Muscle of leg (tissue), 11 donors: ENCODE measurements around the gene SRRM4. TPM values are rescaled to one million over a fixed set of nuclear protein-coding genes. Genes with fewer than 3 reads are reported as not detected.

Experiments used
- DNase-seq: peaks from one replicate; pipeline ENCODE4 v3.0.0; 2013
- H3K27ac ChIP-seq: one replicate; pipeline ENCODE4 v1.5.1; 2013; ENCODE audit warnings: mild to moderate bottlenecking, low read length, control low read depth
- H3K27me3 ChIP-seq: one replicate; pipeline ENCODE4 v1.6.1; 2013; ENCODE audit warnings: low read length; ENCODE audit not compliant: control insufficient read depth, insufficient read depth
- H3K36me3 ChIP-seq: one replicate; pipeline ENCODE4 v1.6.1; 2013; ENCODE audit warnings: low read length; ENCODE audit not compliant: control insufficient read depth, insufficient read depth
- H3K4me1 ChIP-seq: one replicate; pipeline ENCODE4 v1.6.1; 2013; ENCODE audit warnings: low read length; ENCODE audit not compliant: control insufficient read depth, insufficient read depth
- H3K4me3 ChIP-seq: one replicate; pipeline ENCODE4 v1.5.1; 2013; ENCODE audit warnings: low read length, control low read depth
- H3K9me3 ChIP-seq: replicated peaks from 2 replicates; pipeline ENCODE4 v1.6.1; 2013; ENCODE audit warnings: low read depth, low read length; ENCODE audit not compliant: control insufficient read depth
- WGBS: methylation state at CpG from one replicate; pipeline ENCODE4 v1.1.5; 2013; ENCODE audit warnings: missing lambda C conversion rate; ENCODE audit not compliant: insufficient coverage; 5-methylcytosine and 5-hydroxymethylcytosine counted together
- polyA plus RNA-seq, 8 donors: library from polyadenylated mRNA; unstranded; fragments of 120-200 nt; gene quantifications; one replicate each; pipeline versions ENCODE4 v1.2.1 to v1.2.3, GENCODE V29; 2013; ENCODE audit warnings: inconsistent platforms in 1 of 8, low replicate concordance in 1 of 8; ENCODE audit not compliant: insufficient read length in 8 of 8, insufficient read depth in 1 of 8
- total RNA-seq: library from RNA; stranded (reverse); fragments of 120-200 nt; gene quantifications from one replicate; pipeline ENCODE4 v1.2.4, GENCODE V29; 2013

Gene SRRM4
- total and polyA plus RNA-seq, 9 donors, result 0.13 to 0.44 (median 0.21) TPM

DNA sequence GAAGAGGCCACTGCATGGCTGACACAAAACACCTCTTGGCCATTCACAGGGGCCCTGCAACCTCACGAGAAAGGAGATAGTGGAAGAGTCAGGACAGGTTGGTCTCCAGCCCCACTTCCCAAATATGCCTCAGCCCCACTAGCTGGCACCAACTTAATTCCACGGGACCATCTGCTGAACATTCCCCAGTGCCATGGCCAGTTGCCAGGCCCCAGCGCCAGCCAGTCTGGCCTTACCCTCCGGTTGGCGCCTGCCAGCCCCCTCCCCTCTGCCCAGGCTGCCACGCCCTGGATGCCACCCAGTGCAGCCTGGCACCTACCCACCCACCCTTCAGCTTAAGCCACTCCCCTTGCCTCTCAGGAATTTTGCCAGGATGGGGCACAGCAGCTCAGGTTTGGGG, 176.2 kb downstream of the SRRM4 start:
- H3K27me3 ChIP-seq, result peaks cover 15% of the 10 kb centered on the region
- H3K9me3 ChIP-seq, result no peaks in the 10 kb centered on the region
- no peak overlapping the region for H3K4me3 ChIP-seq
- no peaks in the 10 kb centered on the region for H3K36me3 ChIP-seq
- H3K4me1 ChIP-seq, result peaks cover 47% of the 10 kb centered on the region
- H3K27ac ChIP-seq, result peak overlapping the region; percentile 95
- DNase-seq, result peak; percentile 72
- WGBS, result 70% methylated on average over 6 of the region's 6 CpGs

DNA sequence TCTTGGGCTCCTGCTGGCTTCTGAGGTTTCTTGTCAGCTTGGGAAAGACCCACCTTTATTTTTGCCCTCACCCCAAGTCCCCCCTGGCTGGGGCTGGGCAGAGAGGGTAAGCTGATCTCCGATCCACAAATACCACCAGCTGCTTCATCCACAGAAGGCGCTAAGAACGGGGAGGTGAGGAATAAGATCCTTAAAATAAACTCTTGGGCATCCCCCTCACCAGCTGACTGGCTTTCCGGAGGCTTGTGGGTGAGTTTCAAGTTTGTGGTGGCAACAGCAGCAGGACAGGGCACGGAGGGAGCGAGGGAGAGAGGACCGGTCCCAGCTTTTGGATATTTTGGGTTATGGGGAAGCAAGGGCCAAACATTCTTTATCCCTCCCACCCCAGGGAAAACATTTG, 176.6 kb downstream of the SRRM4 start:
- Histone ChIP-seq H3K27me3 (peaks cover 15% of the 10 kb centered on the region), H3K4me3 (no peak overlapping the region), H3K36me3 (no peaks in the 10 kb centered on the region), H3K9me3 (no peaks in the 10 kb centered on the region), H3K27ac (peak overlapping the region; percentile 95), H3K4me1 (peaks cover 47% of the 10 kb centered on the region)
- peak; percentile 83 for DNase-seq
- no CpG with 5 or more reads among the region's 7 CpGs for WGBS

DNA sequence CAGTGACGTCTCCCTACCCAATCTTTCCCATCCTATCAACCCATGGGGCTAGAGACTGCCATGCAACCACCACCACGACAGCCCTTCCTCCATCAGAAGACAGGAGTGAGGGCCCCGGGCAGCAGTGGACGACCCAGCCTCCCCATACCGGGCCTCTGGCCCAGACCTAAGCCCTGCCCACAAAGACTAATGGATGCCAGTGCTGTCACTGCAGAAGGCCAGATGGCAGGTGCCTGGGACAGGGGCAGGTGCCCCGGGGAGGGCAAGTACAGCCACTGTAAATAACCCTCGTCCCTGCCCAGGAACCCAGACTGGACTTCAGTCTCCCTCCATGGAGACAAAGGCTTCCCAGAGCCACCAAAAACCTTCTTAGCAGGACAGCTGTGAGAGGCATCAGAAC, 177.1 kb downstream of the SRRM4 start:
- DNase-seq, result peak; percentile 72

DNA sequence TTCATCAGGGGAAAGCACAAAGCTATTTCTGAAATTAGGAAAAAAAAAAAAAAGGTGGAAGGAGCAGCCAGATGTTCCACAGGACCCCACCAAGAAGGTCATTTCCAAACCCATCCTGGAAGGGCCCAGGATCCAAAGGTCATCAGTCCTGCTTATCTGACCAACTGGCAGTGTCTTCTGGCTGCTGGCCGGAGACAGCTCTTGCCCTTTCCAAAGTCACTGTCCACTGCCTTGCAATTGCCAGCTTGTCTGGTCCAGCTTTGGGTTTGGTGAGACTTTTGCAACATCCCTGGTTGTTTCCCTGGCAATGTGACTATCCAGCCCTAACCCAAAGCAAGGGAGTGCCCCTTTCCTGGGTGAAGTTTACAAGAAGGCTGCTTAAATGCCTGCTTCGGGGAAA, 178.5 kb downstream of the SRRM4 start:
- H3K36me3 ChIP-seq, result no peaks in the 10 kb centered on the region
- H3K9me3 ChIP-seq, result no peaks in the 10 kb centered on the region
- H3K4me3 ChIP-seq, result no peak overlapping the region
- H3K4me1 ChIP-seq, result peaks cover 39% of the 10 kb centered on the region
- H3K27ac ChIP-seq, result peak overlapping the region; percentile 95
- H3K27me3 ChIP-seq, result no peaks in the 10 kb centered on the region
- DNase-seq, result no peak
- WGBS, result 76% methylated on average over 2 of the region's 2 CpGs

More for the DNA sequence above, 177.1 kb downstream of the SRRM4 start:
- H3K27ac ChIP-seq, result peak overlapping the region; percentile 95
- peaks cover 12% of the 10 kb centered on the region for H3K27me3 ChIP-seq
- no peaks in the 10 kb centered on the region for H3K9me3 ChIP-seq
- H3K4me1 ChIP-seq, result peaks cover 47% of the 10 kb centered on the region
- 51% methylated on average over 6 of the region's 7 CpGs for WGBS
- no peaks in the 10 kb centered on the region for H3K36me3 ChIP-seq
- H3K4me3 ChIP-seq, result no peak overlapping the region

DNA sequence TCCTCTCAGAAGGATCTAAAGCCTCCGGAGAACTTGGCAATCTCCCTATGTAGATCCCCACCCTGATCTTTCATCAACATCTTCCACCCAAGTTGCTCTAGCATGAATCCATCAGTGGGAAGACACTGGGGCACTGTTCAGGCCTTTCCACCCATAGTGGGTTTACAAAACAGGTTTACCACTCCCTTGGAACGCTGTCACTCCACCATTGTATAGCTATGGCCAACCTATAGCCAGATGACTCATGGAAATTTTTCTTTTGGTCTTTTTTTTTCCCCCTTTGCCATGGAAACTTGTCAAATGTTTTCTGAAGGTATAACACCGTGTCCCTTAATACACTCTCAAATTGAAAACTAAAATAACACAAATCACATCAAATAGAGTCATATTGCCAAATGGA, 186.6 kb downstream of the SRRM4 start:
- no peaks in the 10 kb centered on the region for H3K9me3 ChIP-seq
- peaks cover 4% of the 10 kb centered on the region for H3K27me3 ChIP-seq
- 100% methylated on average over 2 of the region's 3 CpGs for WGBS
- H3K27ac ChIP-seq, result no peak overlapping the region
- DNase-seq, result no peak
- no peak overlapping the region for H3K4me3 ChIP-seq
- H3K36me3 ChIP-seq, result no peaks in the 10 kb centered on the region
- peaks cover 6% of the 10 kb centered on the region for H3K4me1 ChIP-seq

DNA sequence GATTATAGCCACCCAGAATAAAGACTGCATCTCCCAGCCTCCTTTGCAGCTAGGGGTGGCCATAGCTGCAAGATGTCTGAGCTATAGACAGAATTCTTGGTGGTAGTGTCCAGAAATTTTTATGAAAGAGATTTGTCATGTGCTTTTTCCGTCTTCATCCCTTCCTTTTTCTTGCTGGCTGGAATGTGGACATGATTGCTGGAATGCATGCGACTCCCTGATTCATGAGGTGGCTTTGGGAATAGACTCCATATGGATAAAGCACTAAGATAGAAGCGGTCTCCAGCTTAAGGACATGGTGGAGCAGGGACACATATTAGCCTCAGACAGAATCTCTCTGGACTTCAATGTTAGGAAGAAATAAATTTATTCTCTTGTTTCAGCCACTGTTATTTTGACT, 187.4 kb downstream of the SRRM4 start:
- H3K9me3 ChIP-seq, result no peaks in the 10 kb centered on the region
- no peak overlapping the region for H3K27ac ChIP-seq
- no peak for DNase-seq
- no peak overlapping the region for H3K4me3 ChIP-seq
- no CpG with 5 or more reads among the region's 3 CpGs for WGBS
- peaks cover 6% of the 10 kb centered on the region for H3K4me1 ChIP-seq
- H3K27me3 ChIP-seq, result peaks cover 4% of the 10 kb centered on the region
- no peaks in the 10 kb centered on the region for H3K36me3 ChIP-seq

DNA sequence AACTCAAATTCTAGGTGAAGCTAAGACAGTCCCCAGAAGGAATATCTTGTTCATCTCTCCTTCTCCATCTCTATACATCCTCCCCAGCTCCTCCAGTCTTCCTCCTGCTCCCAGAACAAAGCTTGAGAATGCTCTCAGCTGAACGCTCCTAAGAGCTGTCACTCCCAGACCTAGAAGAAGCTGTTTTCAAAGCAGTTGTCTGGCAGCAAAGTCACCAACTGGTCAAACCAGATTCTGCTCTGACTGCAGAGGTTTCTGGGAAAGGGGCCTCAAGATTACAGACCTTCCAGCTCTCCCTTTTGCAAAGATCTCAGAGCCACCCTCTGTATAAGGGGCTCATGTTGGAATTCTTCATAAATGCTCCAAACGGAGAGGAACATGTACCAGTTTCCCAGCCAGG, 187.8 kb downstream of the SRRM4 start:
- peaks cover 4% of the 10 kb centered on the region for H3K27me3 ChIP-seq
- no peak overlapping the region for H3K27ac ChIP-seq
- WGBS, result 17% methylated on average over 1 of the region's 2 CpGs
- no peaks in the 10 kb centered on the region for H3K36me3 ChIP-seq
- no peak overlapping the region for H3K4me3 ChIP-seq
- H3K9me3 ChIP-seq, result no peaks in the 10 kb centered on the region
- DNase-seq, result no peak
- H3K4me1 ChIP-seq, result peaks cover 9% of the 10 kb centered on the region

DNA sequence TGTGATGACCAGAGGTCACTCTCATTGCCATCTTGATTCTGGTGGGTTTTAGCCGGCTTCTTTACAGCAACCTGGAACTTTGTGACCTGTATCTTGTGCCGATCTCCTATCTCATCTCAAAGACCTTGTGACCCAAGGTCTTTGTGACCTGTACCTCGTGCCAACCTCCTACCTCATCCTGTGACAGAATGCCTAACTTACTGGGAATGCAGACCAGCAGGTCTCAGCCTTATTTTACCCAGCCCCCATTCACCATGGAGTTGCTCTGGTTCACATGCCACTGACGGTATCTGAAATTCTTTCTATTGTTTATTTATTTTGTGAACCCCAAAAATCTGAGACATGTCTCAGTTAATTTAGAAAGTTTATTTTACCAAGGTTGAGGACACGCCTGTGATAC, 189.9 kb downstream of the SRRM4 start:
- H3K36me3 ChIP-seq, result no peaks in the 10 kb centered on the region
- H3K4me1 ChIP-seq, result peaks cover 22% of the 10 kb centered on the region
- H3K27me3 ChIP-seq, result peaks cover 5% of the 10 kb centered on the region
- WGBS, result 75% methylated on average over 3 of the region's 5 CpGs
- no peak for DNase-seq
- no peak overlapping the region for H3K4me3 ChIP-seq
- no peaks in the 10 kb centered on the region for H3K9me3 ChIP-seq
- no peak overlapping the region for H3K27ac ChIP-seq

DNA sequence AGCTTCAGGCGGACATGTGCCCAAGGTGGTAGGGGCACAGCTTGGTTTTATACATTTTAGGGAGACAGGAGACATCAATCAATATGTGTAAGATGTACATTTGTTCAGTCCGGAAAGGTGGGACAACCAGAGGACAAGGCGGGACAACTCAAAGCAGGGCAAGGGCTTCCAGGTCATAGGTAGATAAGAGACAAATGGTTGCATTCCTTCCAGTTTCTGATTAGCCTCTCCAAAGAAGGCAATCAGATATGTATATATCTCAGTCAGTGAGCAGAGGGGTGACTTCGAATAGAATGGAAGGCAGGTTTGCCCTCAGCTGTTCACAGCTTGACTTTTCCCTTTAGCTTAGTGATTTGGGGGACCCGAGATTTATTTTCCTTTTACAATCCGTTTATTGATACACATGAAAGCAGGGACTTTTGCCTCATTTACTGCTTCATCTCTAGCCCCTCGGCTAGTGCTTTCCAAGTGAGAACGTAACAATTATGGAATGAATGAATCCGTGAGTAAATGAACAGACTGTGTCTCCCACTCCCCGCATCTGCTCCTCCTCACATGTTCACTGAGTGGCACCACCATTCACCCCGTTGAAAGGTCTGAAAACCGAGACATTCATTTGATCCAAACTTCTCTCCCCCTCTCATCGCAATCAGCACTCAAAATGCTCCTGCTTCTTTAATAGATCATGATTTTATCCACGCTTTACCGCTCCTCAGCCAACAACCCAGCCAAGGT, 190.5 kb downstream of the SRRM4 start:
- 75% methylated on average over 12 of the region's 15 CpGs for WGBS
- peaks cover 5% of the 10 kb centered on the region for H3K27me3 ChIP-seq
- no peaks in the 10 kb centered on the region for H3K9me3 ChIP-seq
- no peak for DNase-seq
- H3K36me3 ChIP-seq, result no peaks in the 10 kb centered on the region
- peaks cover 28% of the 10 kb centered on the region for H3K4me1 ChIP-seq
- H3K4me3 ChIP-seq, result no peak overlapping the region
- no peak overlapping the region for H3K27ac ChIP-seq

DNA sequence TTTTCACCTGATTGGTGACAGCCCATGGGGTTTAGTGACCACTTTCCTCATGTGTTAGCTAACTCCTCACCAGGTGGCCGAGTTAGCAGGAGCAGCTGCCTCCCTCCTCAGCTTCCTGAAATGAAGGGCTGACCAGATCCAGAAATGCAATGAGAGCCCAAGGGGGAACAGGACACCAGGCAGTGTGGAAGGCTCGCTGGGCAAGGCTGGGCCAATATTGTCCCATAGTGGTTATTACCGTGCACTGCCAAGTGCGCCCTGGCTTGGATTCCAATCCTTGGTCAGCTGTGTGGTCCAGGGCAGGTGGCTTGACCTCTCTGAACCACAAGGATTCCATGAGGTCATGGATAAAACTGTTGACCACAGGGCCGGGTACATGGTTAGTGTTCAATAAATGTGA, 193.7 kb downstream of the SRRM4 start:
- Histone ChIP-seq H3K27ac (peak overlapping the region; percentile 92), H3K36me3 (no peaks in the 10 kb centered on the region), H3K27me3 (peaks cover 4% of the 10 kb centered on the region), H3K4me1 (peaks cover 51% of the 10 kb centered on the region), H3K4me3 (no peak overlapping the region), H3K9me3 (no peaks in the 10 kb centered on the region)
- peak; percentile 52 for DNase-seq
- WGBS, result 65% methylated on average over 4 of the region's 5 CpGs
